NAMALWA (cell line): Measurements from ENCODE around the gene ARID5B.

Source experiments
- DNase-seq: peaks from one replicate; pipeline ENCODE4 v3.0.0-alpha.2; 2015; ENCODE audit warnings: low spot score

Gene ARID5B

GRCh38 chr10:61888744-61889143 is 12.8 kb upstream of the ARID5B start:
- DNase-seq = no peak

- no peak for DNase-seq
Measured at GRCh38 chr10:61890430-61890829, 11.1 kb upstream of the ARID5B start.

GRCh38 chr10:61890881-61891409 is 10.6 kb upstream of the ARID5B start:
- no peak for DNase-seq

- DNase-seq = no peak
Measured at GRCh38 chr10:61891906-61892585, 9.5 kb upstream of the ARID5B start.

GRCh38 chr10:61892961-61893360 is 8.5 kb upstream of the ARID5B start:
- DNase-seq = no peak

- DNase-seq = no peak
Measured at GRCh38 chr10:61894133-61894532, 7.4 kb upstream of the ARID5B start.

GRCh38 chr10:61895898-61896600 is 5.5 kb upstream of the ARID5B start:
- DNase-seq = no peak

- DNase-seq = peak; percentile 94
Measured at GRCh38 chr10:61896854-61897661, 4.4 kb upstream of the ARID5B start.

GRCh38 chr10:61897671-61898434 is 3.6 kb upstream of the ARID5B start:
- DNase-seq = peak; percentile 62

- DNase-seq = peak; percentile 76
Measured at GRCh38 chr10:61898435-61898778, 3.1 kb upstream of the ARID5B start.

GRCh38 chr10:61899069-61899531 is 2.4 kb upstream of the ARID5B start:
- DNase-seq = peak; percentile 51

GRCh38 chr10:61899663-61899996 is 1.9 kb upstream of the ARID5B start:
- DNase-seq = no peak

GRCh38 chr10:61899997-61900828 is 1.3 kb upstream of the ARID5B start:
- peak; percentile 92 for DNase-seq

- DNase-seq = peak; percentile 63
Measured at GRCh38 chr10:61901829-61902444, 438 bp downstream of the ARID5B start.

GRCh38 chr10:61902445-61903220 is 1.1 kb downstream of the ARID5B start:
- peak; percentile 84 for DNase-seq

GRCh38 chr10:61903221-61903927 is 1.9 kb downstream of the ARID5B start:
- DNase-seq = peak; percentile 83

GRCh38 chr10:61903928-61904344 is 2.4 kb downstream of the ARID5B start:
- DNase-seq = no peak

- peak; percentile 93 for DNase-seq
Measured at GRCh38 chr10:61904733-61905725, 3.5 kb downstream of the ARID5B start.
